ENCODE measurements around the gene SPDYE8. TPM values are rescaled to one million over a fixed set of nuclear protein-coding genes. Genes with fewer than 3 reads are reported as not detected.
"Not testable (repeated sequence)": the region's sequence is repeated elsewhere in the genome, so short reads cannot be mapped to it uniquely, and the experiment has no call there.

The SPDYE8 gene
- not detected for total RNA-seq

GRCh38 chr7:73029666-73030065, at the start of gene SPDYE8:
Gene SPDYE8 (minus strand): TSS chr7:73029766. CDS start chr7:73027966, 1,800 bp downstream.
- not testable (repeated sequence) for H3K27me3 Mint-ChIP-seq, H3K36me3 Mint-ChIP-seq, H3K4me1 Mint-ChIP-seq, DNase-seq, H3K9me3 Mint-ChIP-seq, H3K27ac Mint-ChIP-seq, H3K4me3 Mint-ChIP-seq

- H3K27me3 Mint-ChIP-seq, H3K4me1 Mint-ChIP-seq, H3K36me3 Mint-ChIP-seq, DNase-seq, H3K27ac Mint-ChIP-seq, H3K9me3 Mint-ChIP-seq, H3K4me3 Mint-ChIP-seq: not testable (repeated sequence)
Observed at GRCh38 chr7:73057811-73058210, 28.2 kb upstream of the SPDYE8 start, which contains the start of gene SPDYE11. Gene SPDYE11 (minus strand): TSS chr7:73057911. CDS start chr7:73056111, 1,800 bp downstream.

GRCh38 chr7:73006491-73006890, 23.1 kb downstream of the SPDYE8 start:
- H3K9me3 Mint-ChIP-seq, H3K4me1 Mint-ChIP-seq, H3K36me3 Mint-ChIP-seq, DNase-seq, H3K27me3 Mint-ChIP-seq, H3K27ac Mint-ChIP-seq: not testable (repeated sequence)
- peak overlapping the region; percentile 65 for H3K4me3 Mint-ChIP-seq

GRCh38 chr7:73005693-73006447, 23.7 kb downstream of the SPDYE8 start:
- H3K4me1 Mint-ChIP-seq, H3K36me3 Mint-ChIP-seq, H3K27me3 Mint-ChIP-seq, H3K9me3 Mint-ChIP-seq: not testable (repeated sequence)
- peak overlapping the region; percentile 97 for H3K27ac Mint-ChIP-seq
- H3K4me3 Mint-ChIP-seq: peak overlapping the region; percentile 86
- peak; percentile 95 for DNase-seq

DNA sequence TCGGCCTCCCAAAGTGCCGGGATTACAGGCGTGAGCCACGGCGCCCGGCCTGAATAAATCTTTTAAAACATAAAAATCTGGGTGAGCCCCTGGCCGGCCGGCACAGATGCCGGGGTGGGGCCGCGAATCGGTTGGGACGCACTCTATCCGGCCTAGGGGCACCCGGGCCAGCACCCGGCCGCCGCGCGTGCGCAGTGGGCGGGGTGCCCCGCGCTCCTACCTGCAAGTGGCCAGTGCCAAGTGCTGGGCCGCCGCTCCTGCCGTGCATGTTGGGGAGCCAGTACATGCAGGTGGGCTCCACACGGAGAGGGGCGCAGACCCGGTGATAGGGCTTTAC, 24.2 kb downstream of the SPDYE8 start:
- H3K4me1 Mint-ChIP-seq: not testable (repeated sequence)

GRCh38 chr7:72997887-72998468, 31.6 kb downstream of the SPDYE8 start:
- not testable (repeated sequence) for H3K36me3 Mint-ChIP-seq, H3K4me1 Mint-ChIP-seq, H3K9me3 Mint-ChIP-seq, H3K27me3 Mint-ChIP-seq, DNase-seq, H3K27ac Mint-ChIP-seq, H3K4me3 Mint-ChIP-seq

More for the DNA sequence above, 24.2 kb downstream of the SPDYE8 start:
- not testable (repeated sequence) for H3K36me3 Mint-ChIP-seq, H3K9me3 Mint-ChIP-seq, H3K27me3 Mint-ChIP-seq
- DNase-seq: peak; percentile 87
- H3K27ac Mint-ChIP-seq: peak overlapping the region; percentile 97
- H3K4me3 Mint-ChIP-seq: peak overlapping the region; percentile 86

- H3K27me3 Mint-ChIP-seq, H3K4me3 Mint-ChIP-seq, DNase-seq, H3K27ac Mint-ChIP-seq, H3K9me3 Mint-ChIP-seq, H3K36me3 Mint-ChIP-seq, H3K4me1 Mint-ChIP-seq: not testable (repeated sequence)
Observed at GRCh38 chr7:72997447-72997846, 32.1 kb downstream of the SPDYE8 start.

DNA sequence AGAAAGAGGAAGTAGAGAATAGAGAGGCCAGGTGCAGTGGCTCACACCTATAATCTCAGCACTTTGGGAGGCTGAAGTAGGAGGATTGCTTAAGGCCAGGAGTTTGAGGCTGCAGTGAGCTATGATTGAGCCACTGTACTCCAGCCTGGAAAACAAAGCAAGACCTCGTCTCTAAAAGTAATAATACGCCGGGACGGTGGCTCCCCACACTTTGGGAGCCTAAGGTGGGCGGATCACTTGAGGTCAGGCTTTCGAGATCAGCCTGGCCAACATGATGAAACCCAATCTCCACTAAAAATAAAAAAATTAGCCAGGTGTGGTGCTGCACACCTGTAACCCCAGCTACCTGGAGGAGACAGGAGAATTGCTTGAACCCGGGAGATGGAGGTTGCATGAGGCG, 34.1 kb downstream of the SPDYE8 start:
- H3K36me3 Mint-ChIP-seq, H3K27ac Mint-ChIP-seq, H3K9me3 Mint-ChIP-seq, H3K4me1 Mint-ChIP-seq, DNase-seq, H3K4me3 Mint-ChIP-seq, H3K27me3 Mint-ChIP-seq: not testable (repeated sequence)

DNA sequence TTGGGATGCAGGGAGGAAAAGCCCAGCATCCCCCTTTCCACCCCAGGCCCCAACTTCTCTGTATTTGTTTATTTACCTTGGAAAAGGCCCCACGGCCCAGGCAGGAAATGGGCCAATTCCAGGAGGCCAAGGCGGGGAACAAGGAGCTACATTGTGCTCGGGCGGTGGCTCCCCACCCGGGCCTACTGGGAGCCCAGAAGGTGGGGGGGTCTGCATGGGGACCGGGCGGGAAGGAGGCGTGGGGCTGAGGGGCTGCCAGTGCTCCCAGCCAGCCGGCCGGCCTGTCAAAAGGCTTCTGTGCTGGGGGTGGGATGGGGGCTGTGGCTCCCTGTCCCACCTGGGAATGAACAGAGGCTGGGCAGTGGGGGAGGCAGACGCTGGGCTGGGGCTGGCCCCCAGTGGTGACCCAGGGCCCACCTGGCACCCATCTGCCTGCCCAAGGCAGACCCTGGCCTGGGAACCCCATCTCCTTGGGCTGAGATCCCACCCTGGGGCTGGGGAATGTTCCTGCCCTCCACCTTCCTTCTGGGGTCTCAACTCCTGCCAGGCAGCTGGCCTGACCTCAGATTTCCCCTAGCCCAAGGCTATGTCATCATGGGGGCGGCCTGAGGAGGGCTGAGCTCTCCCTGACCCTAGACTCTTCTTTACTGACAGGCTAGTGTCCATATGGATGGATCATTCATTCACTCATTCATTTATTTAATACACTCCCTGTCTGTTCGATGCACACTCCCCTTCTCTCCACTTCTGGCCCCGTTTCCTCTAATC, 39.2 kb downstream of the SPDYE8 start:
- H3K27ac Mint-ChIP-seq, H3K36me3 Mint-ChIP-seq, H3K9me3 Mint-ChIP-seq, H3K4me3 Mint-ChIP-seq, H3K27me3 Mint-ChIP-seq, H3K4me1 Mint-ChIP-seq, DNase-seq: not testable (repeated sequence)

- not testable (repeated sequence) for H3K27me3 Mint-ChIP-seq, H3K4me1 Mint-ChIP-seq, H3K27ac Mint-ChIP-seq, DNase-seq, H3K4me3 Mint-ChIP-seq, H3K9me3 Mint-ChIP-seq, H3K36me3 Mint-ChIP-seq
Observed at GRCh38 chr7:72982084-72982483, 47.5 kb downstream of the SPDYE8 start.

DNA sequence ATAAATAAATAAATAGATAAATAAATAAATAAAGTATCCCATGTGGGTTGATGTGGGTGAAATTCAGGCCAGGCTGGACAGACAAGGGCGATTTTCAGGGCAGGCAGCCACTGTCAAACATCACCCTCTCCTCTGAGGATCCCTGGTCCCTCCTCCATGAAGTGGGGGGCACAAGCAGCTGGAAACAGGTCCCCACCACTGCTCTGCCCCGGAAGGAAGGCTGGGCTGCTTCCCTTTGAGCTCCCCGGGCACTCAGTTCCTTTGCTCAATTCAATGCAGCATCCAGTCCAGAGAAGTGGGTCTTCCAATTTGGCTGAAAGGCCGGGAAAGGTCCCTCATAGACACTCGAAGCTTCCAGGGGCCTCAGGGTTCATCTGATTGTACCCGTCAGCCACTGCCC, 49.2 kb downstream of the SPDYE8 start:
- DNase-seq, H3K36me3 Mint-ChIP-seq, H3K4me3 Mint-ChIP-seq, H3K4me1 Mint-ChIP-seq, H3K9me3 Mint-ChIP-seq, H3K27ac Mint-ChIP-seq, H3K27me3 Mint-ChIP-seq: not testable (repeated sequence)

- H3K27ac Mint-ChIP-seq, H3K4me1 Mint-ChIP-seq, DNase-seq, H3K4me3 Mint-ChIP-seq, H3K36me3 Mint-ChIP-seq, H3K27me3 Mint-ChIP-seq, H3K9me3 Mint-ChIP-seq: not testable (repeated sequence)
Observed at GRCh38 chr7:72976434-72976833, 53.1 kb downstream of the SPDYE8 start.

DNA sequence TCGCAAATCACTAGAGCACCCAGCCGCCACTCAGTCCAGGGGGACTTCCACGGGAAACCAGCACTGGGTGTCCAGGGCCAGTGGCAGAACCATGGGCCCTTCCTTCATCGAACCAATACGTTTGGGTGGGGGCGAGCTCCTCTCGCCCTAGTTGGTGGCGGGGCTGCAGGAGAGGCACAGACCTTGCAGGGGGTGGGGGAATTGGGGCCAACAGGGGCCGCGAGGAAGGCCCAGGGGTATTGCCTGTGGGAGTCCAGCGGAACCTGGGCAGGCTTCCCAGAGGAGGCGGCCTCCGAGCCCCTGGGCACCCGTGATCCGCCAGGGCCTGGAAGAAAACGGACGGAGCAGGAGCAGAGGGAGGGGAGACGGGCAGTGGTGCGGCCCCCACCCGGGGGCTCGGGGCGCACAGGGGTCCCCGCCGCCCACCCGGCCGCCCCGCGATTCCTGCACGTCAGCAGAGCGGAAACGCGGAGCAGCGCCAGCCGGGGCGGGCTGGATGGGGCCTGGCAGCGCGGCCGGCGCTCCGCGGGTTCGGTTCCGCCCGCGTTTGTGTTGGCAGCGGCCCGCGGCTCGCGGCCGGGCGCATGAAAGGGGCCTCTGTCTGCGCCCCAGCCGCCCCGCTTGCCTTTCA, 53.8 kb downstream of the SPDYE8 start:
- H3K27ac Mint-ChIP-seq, H3K4me3 Mint-ChIP-seq, DNase-seq, H3K9me3 Mint-ChIP-seq, H3K36me3 Mint-ChIP-seq, H3K4me1 Mint-ChIP-seq, H3K27me3 Mint-ChIP-seq: not testable (repeated sequence)

DNA sequence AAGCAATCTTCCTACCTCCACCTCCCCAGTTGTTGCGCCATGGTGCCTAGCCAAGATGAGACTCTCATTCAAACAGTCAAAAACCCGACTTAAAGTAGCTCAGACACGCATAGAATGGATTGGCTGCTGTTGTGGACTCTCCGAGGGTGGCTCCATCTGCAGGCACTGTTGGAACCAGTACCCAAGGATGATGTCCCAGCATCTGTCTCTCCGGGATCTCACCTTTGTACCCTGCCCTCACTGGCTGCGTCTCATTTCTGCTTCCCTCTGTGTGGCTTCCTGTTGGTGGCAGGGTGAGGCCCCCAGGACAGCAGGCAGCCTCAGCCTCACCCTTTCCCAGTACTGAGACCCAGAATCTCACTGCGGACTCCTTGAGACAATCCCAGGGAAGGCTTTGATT, 54.8 kb downstream of the SPDYE8 start:
- not testable (repeated sequence) for DNase-seq, H3K27me3 Mint-ChIP-seq, H3K4me1 Mint-ChIP-seq, H3K9me3 Mint-ChIP-seq, H3K27ac Mint-ChIP-seq, H3K4me3 Mint-ChIP-seq, H3K36me3 Mint-ChIP-seq

DNA sequence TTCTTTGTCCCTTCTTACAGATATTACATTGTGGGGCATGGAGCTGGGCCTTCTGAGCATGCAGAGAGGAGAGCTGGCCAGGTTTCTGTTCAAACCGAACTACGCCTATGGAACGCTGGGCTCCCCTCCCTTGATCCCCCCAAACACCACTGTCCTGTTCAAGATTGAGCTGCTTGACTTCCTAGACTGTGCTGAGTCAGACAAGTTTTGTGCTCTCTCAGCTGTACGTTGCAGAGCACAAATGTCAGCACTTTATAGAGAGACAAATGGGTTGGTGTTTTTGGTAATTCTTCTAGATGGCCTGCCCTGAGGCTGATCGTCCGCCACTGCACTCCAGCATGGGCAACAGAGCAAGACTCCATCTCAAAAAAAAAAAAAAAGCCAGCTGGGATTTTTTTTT, 58.1 kb downstream of the SPDYE8 start:
- not testable (repeated sequence) for H3K9me3 Mint-ChIP-seq, DNase-seq, H3K4me3 Mint-ChIP-seq, H3K27ac Mint-ChIP-seq, H3K4me1 Mint-ChIP-seq, H3K36me3 Mint-ChIP-seq, H3K27me3 Mint-ChIP-seq
